Stimulated activated CD4-positive, alpha-beta T cell treated with anti-CD3 and anti-CD28 coated beads, TNF-alpha, amount 100 ng/mL, for 1 hour (primary cell): ENCODE results near the gene OTX1.
"Not testable (repeated sequence)": the region's sequence is repeated elsewhere in the genome, so short reads cannot be mapped to it uniquely, and the experiment has no call there.

Experiments used
- DNase-seq, 3 donors: peaks; one replicate each; pipeline ENCODE4 v3.0.0-alpha.2; 2020; ENCODE audit warnings: low read depth in 3 of 3, low spot score in 1 of 3

The OTX1 gene

GRCh38 chr2:63058921-63059792 is 8.5 kb downstream of the OTX1 start:
- no peak for DNase-seq

DNA sequence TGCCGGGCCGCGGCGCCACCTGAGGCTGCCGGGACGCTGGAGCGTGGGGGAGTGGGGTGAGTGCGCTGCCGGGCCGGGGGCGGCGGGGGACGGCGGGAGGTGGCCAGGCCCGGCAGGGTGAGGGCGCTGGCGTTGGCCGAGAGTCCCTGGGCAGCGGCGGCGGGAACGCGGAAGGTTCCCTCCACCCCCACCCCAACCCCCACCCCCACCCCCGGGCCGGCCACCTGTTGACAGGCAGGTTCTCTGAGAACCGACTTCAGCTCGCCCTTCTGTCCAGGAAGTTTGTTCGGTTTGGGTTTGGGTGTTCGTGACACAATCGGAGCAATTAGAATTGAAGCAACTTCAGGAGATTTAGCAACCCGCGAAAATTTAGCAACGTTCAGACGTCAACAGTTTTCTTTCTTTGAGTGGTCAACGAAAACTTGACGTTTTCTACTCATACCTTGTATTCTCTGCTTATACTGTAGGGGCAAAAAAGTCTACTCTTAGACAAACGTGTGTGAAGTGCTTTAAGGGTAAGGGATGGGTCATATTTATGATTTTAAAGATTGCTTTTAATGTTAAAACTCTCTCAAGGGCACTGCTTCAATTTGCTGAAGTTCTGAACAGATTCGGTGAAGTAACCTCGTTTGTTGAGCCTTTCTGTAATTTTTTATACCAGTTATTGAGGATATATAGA is 9.3 kb downstream of the OTX1 start:
- DNase-seq: no peak

- DNase-seq: no peak
These were observed 9.9 kb downstream of the OTX1 start for GRCh38 chr2:63060472-63060991.

- no peak for DNase-seq
These were observed 13.6 kb downstream of the OTX1 start for GRCh38 chr2:63064197-63064596.

GRCh38 chr2:63064661-63065060 is 14.0 kb downstream of the OTX1 start:
- no peak for DNase-seq

DNA sequence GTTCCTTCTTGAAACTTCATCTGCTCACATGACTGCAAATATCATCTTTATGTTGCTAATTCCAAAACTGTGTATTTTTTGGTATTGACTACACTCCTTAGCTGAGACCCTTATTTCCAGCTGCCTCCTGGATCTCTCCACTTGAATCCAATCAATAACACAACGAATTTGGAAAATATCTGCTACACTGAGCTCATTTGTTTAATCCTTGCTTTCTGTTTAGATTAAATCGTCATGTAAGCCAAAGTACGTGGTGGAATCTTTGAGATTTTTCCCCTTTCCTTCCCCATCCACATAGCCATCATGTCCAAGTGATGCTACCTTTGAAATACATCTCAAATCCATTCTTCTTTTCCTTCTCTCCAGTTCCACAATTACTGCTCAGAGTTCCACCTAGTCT is 15.6 kb downstream of the OTX1 start:
- no peak for DNase-seq

DNA sequence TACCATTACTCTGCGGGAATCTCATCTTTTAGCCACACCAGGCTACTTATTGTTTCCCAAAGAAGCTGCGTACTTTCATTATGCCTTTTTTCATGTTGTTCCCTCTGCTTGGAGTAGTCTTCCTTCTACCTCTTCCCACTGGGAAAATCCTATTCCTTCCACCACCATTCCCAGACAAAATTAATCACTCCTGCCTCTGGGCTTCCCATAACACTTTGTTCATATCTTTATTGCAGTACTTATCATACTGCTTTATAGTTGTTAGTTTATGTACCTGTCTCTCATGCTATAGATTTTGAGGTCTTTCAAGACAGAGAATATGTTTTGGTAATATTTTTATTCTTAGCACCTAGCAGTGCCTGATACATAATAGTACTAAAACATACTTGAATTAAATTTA is 16.2 kb downstream of the OTX1 start:
- no peak for DNase-seq

GRCh38 chr2:63071664-63072063 is 21.0 kb downstream of the OTX1 start:
- no peak for DNase-seq

GRCh38 chr2:63073994-63074393 is 23.4 kb downstream of the OTX1 start:
- DNase-seq: no peak

- DNase-seq: not testable (repeated sequence)
These were observed 23.8 kb downstream of the OTX1 start for GRCh38 chr2:63074399-63074798.

- DNase-seq: no peak
These were observed 28.4 kb downstream of the OTX1 start for GRCh38 chr2:63078852-63079606.

GRCh38 chr2:63081404-63081803 is 30.8 kb downstream of the OTX1 start:
- DNase-seq: no peak

GRCh38 chr2:63086687-63087086 is 36.1 kb downstream of the OTX1 start:
- no peak for DNase-seq

DNA sequence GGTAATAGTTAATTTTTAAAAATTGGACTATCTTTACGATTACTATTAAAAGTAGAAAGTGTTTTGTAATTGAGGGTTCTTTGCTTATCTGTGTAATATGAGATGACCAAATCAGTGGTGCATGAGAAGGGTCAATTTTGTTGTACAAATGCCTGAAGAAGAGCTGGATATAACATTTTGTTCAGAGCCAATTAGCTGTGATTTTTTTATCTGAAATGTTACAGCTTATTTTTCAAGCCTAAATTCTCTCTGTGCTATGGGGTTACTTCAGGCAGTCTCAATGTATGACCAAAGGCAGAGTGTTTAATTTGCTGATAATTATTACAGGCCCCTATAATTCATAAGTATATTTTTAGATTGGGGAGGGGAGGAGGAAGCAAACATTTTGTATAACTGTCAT is 41.8 kb downstream of the OTX1 start:
- DNase-seq: no peak

DNA sequence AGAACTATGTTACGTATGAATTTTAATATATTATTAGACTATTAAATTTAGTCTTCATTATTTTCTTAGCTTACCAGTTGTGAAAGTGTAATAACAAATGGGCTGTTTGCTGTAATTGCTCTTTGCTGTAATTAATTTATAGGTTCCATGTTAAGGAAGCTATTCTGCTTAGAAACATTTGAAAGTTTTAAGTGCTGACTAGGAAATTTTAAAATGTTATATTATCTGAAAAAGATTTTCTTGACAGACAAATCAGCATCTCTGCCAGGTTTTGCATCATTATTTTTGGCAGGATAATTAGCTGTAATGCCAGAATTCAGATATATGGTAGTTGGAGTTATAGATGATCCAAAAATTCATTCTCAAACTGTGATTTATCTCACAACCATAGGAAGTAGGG is 42.2 kb downstream of the OTX1 start:
- DNase-seq: no peak

- DNase-seq: no peak
These were observed 42.9 kb downstream of the OTX1 start for GRCh38 chr2:63093502-63093901.

DNA sequence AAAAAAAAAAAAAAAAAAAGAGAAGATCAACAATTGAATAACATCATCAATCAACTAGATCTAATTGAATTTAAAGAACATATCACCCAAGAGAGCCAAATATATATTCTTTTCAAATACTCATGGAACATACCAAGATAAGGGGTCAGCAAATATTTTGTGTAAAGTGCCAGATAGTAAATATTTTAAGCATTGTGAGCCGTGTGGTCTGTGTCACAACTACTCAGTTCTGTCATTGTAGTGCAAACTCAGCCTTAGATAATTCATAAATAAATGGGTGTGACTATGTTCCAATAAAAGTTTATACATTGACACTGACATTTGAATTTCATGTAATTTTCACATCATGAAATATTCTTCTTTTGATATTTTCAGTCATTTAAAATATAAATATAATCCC is 45.9 kb downstream of the OTX1 start:
- DNase-seq: no peak

DNA sequence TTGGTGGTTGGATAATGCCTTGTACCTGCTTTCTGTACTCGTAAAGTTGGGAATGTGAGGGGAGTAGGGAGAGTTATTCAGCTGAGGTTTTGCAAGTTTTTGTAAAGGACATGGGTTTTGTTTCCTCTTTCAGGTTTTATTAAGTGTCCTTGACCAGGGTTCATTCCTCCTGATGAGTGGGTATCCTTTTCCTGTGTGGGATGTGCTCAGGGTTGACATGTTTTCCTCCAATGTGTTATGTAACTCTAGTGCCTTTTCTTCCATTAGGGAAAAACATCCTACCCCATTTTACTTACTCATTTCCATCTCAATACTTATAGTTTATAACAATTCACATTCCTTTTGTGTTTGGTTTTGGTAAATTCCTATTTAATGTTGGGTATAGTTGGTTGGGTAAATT is 48.4 kb downstream of the OTX1 start:
- DNase-seq: no peak

GRCh38 chr2:63101954-63102353 is 51.3 kb downstream of the OTX1 start:
- no peak for DNase-seq

DNA sequence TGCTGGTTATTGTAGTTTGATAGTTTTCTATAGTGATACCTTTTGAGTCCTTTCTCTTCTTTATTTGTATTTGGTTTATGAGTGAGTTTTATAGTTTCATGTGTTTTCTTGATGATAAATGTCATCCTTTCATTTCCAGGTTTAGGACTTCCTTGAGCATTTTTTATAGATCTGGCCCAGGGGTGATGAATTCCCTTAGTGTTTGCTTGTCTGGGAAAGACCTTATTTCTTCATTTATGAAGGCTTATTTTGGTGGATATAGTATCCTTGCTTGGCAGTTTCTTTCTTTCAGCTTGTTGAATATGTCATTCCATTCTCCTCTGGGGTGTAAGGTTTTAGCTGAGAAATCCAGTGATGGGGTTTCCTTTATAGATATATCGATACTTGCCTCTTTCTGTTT is 53.9 kb downstream of the OTX1 start:
- no peak for DNase-seq
